ENCODE results near the gene KEAP1.

Gene KEAP1

GRCh38 chr19:10525636-10526035 is 22.5 kb upstream of the KEAP1 start:
- Histone ChIP-seq H3K36me3 (ENCODE audit: control insufficient read depth, insufficient read depth, low read length) (no peaks in the 10 kb centered on the region), H3K9me3 (ENCODE audit: control insufficient read depth, low read length) (no peaks in the 10 kb centered on the region), H3K4me1 (ENCODE audit: control insufficient read depth, insufficient read depth, low read length) (no peaks in the 10 kb centered on the region), H3K27me3 (ENCODE audit: control insufficient read depth, insufficient read depth, low read length, poor library complexity, severe bottlenecking) (no peaks in the 10 kb centered on the region), H3K27ac (ENCODE audit: insufficient read depth, low read depth, low read length, poor library complexity, severe bottlenecking) (no peak overlapping the region), H3K4me3 (ENCODE audit: insufficient read depth, low read depth, low read length) (no peak overlapping the region)
- 90 to 94% methylated on average over 6 of the region's 7 CpGs for WGBS, 2 experiments

DNA sequence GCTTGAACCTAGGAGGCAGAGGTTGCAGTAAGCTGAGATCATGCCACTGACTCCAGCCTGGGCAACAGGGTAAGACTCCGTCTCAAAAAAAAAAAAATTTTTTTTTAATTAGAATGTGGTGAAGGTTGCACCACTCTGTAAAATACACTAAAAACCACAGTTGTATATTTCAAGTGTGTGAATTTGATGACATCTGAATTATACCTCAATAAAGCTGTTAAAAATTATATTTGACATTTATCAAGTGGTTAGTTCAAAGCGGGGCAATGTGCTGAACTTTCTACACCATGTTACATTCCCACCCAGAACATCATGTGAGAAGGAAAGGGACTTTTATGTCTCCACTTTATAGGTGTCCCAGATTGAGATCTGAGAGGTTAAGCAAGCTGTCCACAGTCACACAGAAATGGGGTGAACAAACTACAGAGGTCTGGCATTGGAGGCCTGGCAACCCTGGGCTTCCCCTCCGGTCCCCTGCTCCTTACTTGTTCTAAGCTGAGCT is 20.0 kb upstream of the KEAP1 start:
- H3K36me3 ChIP-seq (ENCODE audit: control insufficient read depth, insufficient read depth, low read length): no peaks in the 10 kb centered on the region
- H3K9me3 ChIP-seq (ENCODE audit: control insufficient read depth, low read length): no peaks in the 10 kb centered on the region
- WGBS, 2 experiments: 93 to 97% methylated on average over 1 to 3 of the region's 3 CpGs
- no peak overlapping the region for H3K27ac ChIP-seq (ENCODE audit: insufficient read depth, low read depth, low read length, poor library complexity, severe bottlenecking)
- peaks cover 6% of the 10 kb centered on the region for H3K4me1 ChIP-seq (ENCODE audit: control insufficient read depth, insufficient read depth, low read length)
- H3K27me3 ChIP-seq (ENCODE audit: control insufficient read depth, insufficient read depth, low read length, poor library complexity, severe bottlenecking): peaks cover 17% of the 10 kb centered on the region
- H3K4me3 ChIP-seq (ENCODE audit: insufficient read depth, low read depth, low read length): no peak overlapping the region

GRCh38 chr19:10521461-10522171 is 18.5 kb upstream of the KEAP1 start:
- no peak overlapping the region for H3K4me3 ChIP-seq (ENCODE audit: insufficient read depth, low read depth, low read length)
- H3K27me3 ChIP-seq (ENCODE audit: control insufficient read depth, insufficient read depth, low read length, poor library complexity, severe bottlenecking): peaks cover 32% of the 10 kb centered on the region
- WGBS, 2 experiments: 89 to 91% methylated on average over 13 of the region's 13 CpGs
- no peak overlapping the region for H3K27ac ChIP-seq (ENCODE audit: insufficient read depth, low read depth, low read length, poor library complexity, severe bottlenecking)
- H3K9me3 ChIP-seq (ENCODE audit: control insufficient read depth, low read length): no peaks in the 10 kb centered on the region
- peaks cover 9% of the 10 kb centered on the region for H3K4me1 ChIP-seq (ENCODE audit: control insufficient read depth, insufficient read depth, low read length)
- H3K36me3 ChIP-seq (ENCODE audit: control insufficient read depth, insufficient read depth, low read length): no peaks in the 10 kb centered on the region

- WGBS, 2 experiments: 87 to 89% methylated on average over 14 to 15 of the region's 15 CpGs
- peaks cover 41% of the 10 kb centered on the region for H3K27me3 ChIP-seq (ENCODE audit: control insufficient read depth, insufficient read depth, low read length, poor library complexity, severe bottlenecking)
- peaks cover 9% of the 10 kb centered on the region for H3K4me1 ChIP-seq (ENCODE audit: control insufficient read depth, insufficient read depth, low read length)
- no peak overlapping the region for H3K4me3 ChIP-seq (ENCODE audit: insufficient read depth, low read depth, low read length)
- no peaks in the 10 kb centered on the region for H3K36me3 ChIP-seq (ENCODE audit: control insufficient read depth, insufficient read depth, low read length)
- no peaks in the 10 kb centered on the region for H3K9me3 ChIP-seq (ENCODE audit: control insufficient read depth, low read length)
- no peak overlapping the region for H3K27ac ChIP-seq (ENCODE audit: insufficient read depth, low read depth, low read length, poor library complexity, severe bottlenecking)
Observed at GRCh38 chr19:10520652-10521318, 17.6 kb upstream of the KEAP1 start.

DNA sequence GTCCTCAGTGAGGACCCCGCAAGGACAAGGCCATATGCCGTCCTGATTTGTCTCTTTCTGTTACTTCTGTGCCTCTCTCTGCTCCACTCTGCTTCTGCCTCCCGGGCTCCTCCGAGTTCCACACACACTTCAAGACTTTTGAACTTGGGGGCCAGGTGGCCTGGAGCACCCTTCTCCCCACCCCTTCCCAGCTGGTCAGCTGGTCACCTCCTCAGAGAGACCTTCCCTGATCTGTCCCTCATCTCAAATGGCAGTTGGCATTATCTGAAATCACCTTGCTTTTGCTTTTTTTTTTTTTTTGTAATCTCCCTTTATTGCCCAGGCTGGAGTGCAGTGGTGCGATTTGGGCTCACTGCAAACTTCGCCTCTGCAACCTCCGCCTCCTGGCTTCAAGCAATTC is 16.3 kb upstream of the KEAP1 start:
- Histone ChIP-seq H3K27me3 (ENCODE audit: control insufficient read depth, insufficient read depth, low read length, poor library complexity, severe bottlenecking) (peaks cover 54% of the 10 kb centered on the region), H3K36me3 (ENCODE audit: control insufficient read depth, insufficient read depth, low read length) (no peaks in the 10 kb centered on the region), H3K9me3 (ENCODE audit: control insufficient read depth, low read length) (no peaks in the 10 kb centered on the region), H3K4me1 (ENCODE audit: control insufficient read depth, insufficient read depth, low read length) (peaks cover 13% of the 10 kb centered on the region), H3K4me3 (ENCODE audit: insufficient read depth, low read depth, low read length) (no peak overlapping the region), H3K27ac (ENCODE audit: insufficient read depth, low read depth, low read length, poor library complexity, severe bottlenecking) (no peak overlapping the region)
- WGBS, 2 experiments: 85 to 87% methylated on average over 7 of the region's 7 CpGs

- peak overlapping the region; percentile 34 for H3K4me3 ChIP-seq (ENCODE audit: insufficient read depth, low read depth, low read length)
- H3K4me1 ChIP-seq (ENCODE audit: control insufficient read depth, insufficient read depth, low read length): peaks cover 13% of the 10 kb centered on the region
- WGBS, 2 experiments: 27 to 28% methylated on average over 33 of the region's 33 CpGs
- H3K9me3 ChIP-seq (ENCODE audit: control insufficient read depth, low read length): no peaks in the 10 kb centered on the region
- no peaks in the 10 kb centered on the region for H3K36me3 ChIP-seq (ENCODE audit: control insufficient read depth, insufficient read depth, low read length)
- H3K27ac ChIP-seq (ENCODE audit: insufficient read depth, low read depth, low read length, poor library complexity, severe bottlenecking): no peak overlapping the region
- peaks cover 61% of the 10 kb centered on the region for H3K27me3 ChIP-seq (ENCODE audit: control insufficient read depth, insufficient read depth, low read length, poor library complexity, severe bottlenecking)
Observed at GRCh38 chr19:10518444-10519361, 15.5 kb upstream of the KEAP1 start.

- Histone ChIP-seq H3K27ac (ENCODE audit: insufficient read depth, low read depth, low read length, poor library complexity, severe bottlenecking) (no peak overlapping the region), H3K4me3 (ENCODE audit: insufficient read depth, low read depth, low read length) (peak overlapping the region; percentile 34)
Observed at GRCh38 chr19:10517760-10518443, 14.7 kb upstream of the KEAP1 start.

DNA sequence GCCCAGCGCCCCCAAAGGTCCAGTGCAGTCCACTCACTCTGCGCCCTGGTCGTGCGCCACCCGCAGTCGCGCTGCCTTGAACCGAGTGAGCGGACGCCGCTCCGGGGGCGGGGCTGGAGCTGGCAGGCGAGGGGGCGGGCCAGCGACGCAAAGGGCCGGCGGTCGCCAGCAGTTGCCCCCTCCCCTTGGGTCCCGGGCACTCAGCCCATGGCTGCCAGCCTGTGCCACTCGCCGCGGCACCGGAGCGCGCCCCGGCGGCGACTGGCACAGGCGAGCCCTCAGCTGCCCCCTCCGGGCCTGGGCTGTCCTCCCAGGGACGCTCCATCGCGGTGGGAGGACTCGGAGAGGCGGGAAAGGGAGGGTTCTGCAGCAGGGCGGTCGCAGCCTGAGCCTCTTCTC is 14.2 kb upstream of the KEAP1 start, which contains the start of gene S1PR5:
TSS of gene S1PR5 (minus strand) at position 87 of the 399 bp plus-strand sequence. CDS start 2,436 bp downstream, outside the sequence.
- H3K36me3 ChIP-seq (ENCODE audit: control insufficient read depth, insufficient read depth, low read length): no peaks in the 10 kb centered on the region
- WGBS, 2 experiments: 1 to 2% methylated on average over 39 of the region's 39 CpGs
- H3K9me3 ChIP-seq (ENCODE audit: control insufficient read depth, low read length): no peaks in the 10 kb centered on the region
- H3K27ac ChIP-seq (ENCODE audit: insufficient read depth, low read depth, low read length, poor library complexity, severe bottlenecking): no peak within 1 kb of the TSS
- peaks cover 13% of the 10 kb centered on the region for H3K4me1 ChIP-seq (ENCODE audit: control insufficient read depth, insufficient read depth, low read length)
- peak within 1 kb of the TSS; percentile 34 for H3K4me3 ChIP-seq (ENCODE audit: insufficient read depth, low read depth, low read length)
- H3K27me3 ChIP-seq (ENCODE audit: control insufficient read depth, insufficient read depth, low read length, poor library complexity, severe bottlenecking): peaks cover 75% of the 10 kb centered on the region

More at GRCh38 chr19:10517760-10518443, 14.7 kb upstream of the KEAP1 start:
- no peaks in the 10 kb centered on the region for H3K9me3 ChIP-seq (ENCODE audit: control insufficient read depth, low read length)
- H3K4me1 ChIP-seq (ENCODE audit: control insufficient read depth, insufficient read depth, low read length): peaks cover 13% of the 10 kb centered on the region
- H3K36me3 ChIP-seq (ENCODE audit: control insufficient read depth, insufficient read depth, low read length): no peaks in the 10 kb centered on the region
- WGBS, 2 experiments: 2% methylated on average over 27 of the region's 27 CpGs
- peaks cover 69% of the 10 kb centered on the region for H3K27me3 ChIP-seq (ENCODE audit: control insufficient read depth, insufficient read depth, low read length, poor library complexity, severe bottlenecking)

DNA sequence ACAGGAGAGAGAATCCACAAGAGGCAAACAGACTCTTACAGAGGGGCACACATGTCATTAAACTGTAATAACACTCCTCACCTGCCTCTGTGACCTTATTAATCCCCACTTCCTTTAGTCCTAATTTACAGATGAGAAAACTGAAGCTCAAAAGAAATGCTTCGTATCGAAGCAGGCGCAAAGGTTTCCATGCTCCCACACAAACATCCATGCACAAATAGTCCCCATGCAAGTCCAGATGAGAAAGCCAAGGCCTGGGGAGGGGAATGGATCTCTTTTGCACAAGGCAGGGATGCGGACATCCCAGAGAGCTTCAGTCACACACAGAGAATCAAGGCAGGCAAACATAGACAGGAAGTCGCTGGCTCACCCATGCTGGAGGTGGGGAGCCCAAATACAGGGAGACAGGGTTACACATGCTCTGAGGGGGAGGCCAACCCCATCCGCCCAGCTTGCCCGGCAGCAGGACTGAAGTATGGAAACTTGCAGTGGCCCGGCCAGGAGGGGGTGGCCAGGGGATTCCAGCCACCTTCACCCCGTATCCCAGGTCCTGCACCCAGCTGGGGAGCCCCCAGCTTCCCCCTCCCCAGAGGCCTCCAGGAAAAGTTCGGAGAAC is 13.6 kb upstream of the KEAP1 start:
- WGBS, 2 experiments: 53 to 54% methylated on average over 10 of the region's 10 CpGs
- H3K4me1 ChIP-seq (ENCODE audit: control insufficient read depth, insufficient read depth, low read length): peaks cover 13% of the 10 kb centered on the region
- H3K36me3 ChIP-seq (ENCODE audit: control insufficient read depth, insufficient read depth, low read length): no peaks in the 10 kb centered on the region
- H3K27ac ChIP-seq (ENCODE audit: insufficient read depth, low read depth, low read length, poor library complexity, severe bottlenecking): no peak overlapping the region
- no peaks in the 10 kb centered on the region for H3K9me3 ChIP-seq (ENCODE audit: control insufficient read depth, low read length)
- H3K4me3 ChIP-seq (ENCODE audit: insufficient read depth, low read depth, low read length): peak overlapping the region; percentile 34
- H3K27me3 ChIP-seq (ENCODE audit: control insufficient read depth, insufficient read depth, low read length, poor library complexity, severe bottlenecking): peaks cover 79% of the 10 kb centered on the region

All from ectodermal cell (in vitro differentiated cells).